ENCODE data around the gene ANXA9. TPM values are rescaled to one million over a fixed set of nuclear protein-coding genes. Genes with fewer than 3 reads are reported as not detected.

Gene ANXA9
- total RNA-seq, 1 donor from 2014 or later = not detected

GRCh38 chr1:151037032-151037431, 54.9 kb downstream of the ANXA9 start:
- Histone ChIP-seq H3K27ac (ENCODE audit: low read depth, low read length) (no peak overlapping the region), H3K4me1 (ENCODE audit: control insufficient read depth in 3 of 3, insufficient read depth in 3 of 3, low read length in 3 of 3) (no peaks in the 10 kb centered on the region), H3K4me3 (ENCODE audit: low read length in 3 of 3) (no peak overlapping the region), H3K36me3 (ENCODE audit: control insufficient read depth in 3 of 3, insufficient read depth in 3 of 3, low read length in 3 of 3) (peaks cover 10 to 20% (median 19%) of the 10 kb centered on the region in 3 donors), H3K27me3 (ENCODE audit: control insufficient read depth in 3 of 3, insufficient read depth in 3 of 3, low read length in 3 of 3) (no peaks in the 10 kb centered on the region), H3K9me3 (ENCODE audit: control insufficient read depth in 3 of 3, low read length in 3 of 3) (no peaks in the 10 kb centered on the region), H3K9ac (ENCODE audit: low read depth in 1 of 3, low read length in 3 of 3) (no peak overlapping the region)

DNA sequence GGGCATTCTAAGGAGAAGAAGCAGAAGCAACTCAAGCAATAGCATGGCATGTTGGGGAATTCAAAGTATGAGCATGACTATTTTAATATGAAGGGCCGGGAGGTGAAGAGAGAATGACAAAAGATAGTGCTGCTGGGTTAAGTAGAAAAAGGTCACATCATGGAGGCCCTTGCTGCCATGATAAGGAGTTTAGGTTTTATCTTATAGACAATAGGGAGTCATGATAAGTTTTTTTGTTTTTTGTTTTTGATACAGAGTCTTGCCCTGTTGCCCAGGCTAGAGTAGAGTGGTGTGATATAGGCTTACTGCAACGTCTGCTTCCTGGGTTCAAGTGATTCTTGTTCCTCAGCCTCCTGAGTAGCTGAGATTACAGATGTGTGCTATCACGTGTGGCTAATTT, 57.4 kb downstream of the ANXA9 start:
- H3K36me3 ChIP-seq (ENCODE audit: control insufficient read depth in 3 of 3, insufficient read depth in 3 of 3, low read length in 3 of 3) = peaks cover 2 to 11% (median 9%) of the 10 kb centered on the region in 3 donors
- no peak overlapping the region for H3K9ac ChIP-seq (ENCODE audit: low read depth in 1 of 3, low read length in 3 of 3)
- H3K27me3 ChIP-seq (ENCODE audit: control insufficient read depth in 3 of 3, insufficient read depth in 3 of 3, low read length in 3 of 3) = no peaks in the 10 kb centered on the region
- no peak overlapping the region for H3K4me3 ChIP-seq (ENCODE audit: low read length in 3 of 3)
- H3K27ac ChIP-seq (ENCODE audit: low read depth, low read length) = no peak overlapping the region
- H3K4me1 ChIP-seq (ENCODE audit: control insufficient read depth in 3 of 3, insufficient read depth in 3 of 3, low read length in 3 of 3) = no peaks in the 10 kb centered on the region
- H3K9me3 ChIP-seq (ENCODE audit: control insufficient read depth in 3 of 3, low read length in 3 of 3) = no peaks in the 10 kb centered on the region

DNA sequence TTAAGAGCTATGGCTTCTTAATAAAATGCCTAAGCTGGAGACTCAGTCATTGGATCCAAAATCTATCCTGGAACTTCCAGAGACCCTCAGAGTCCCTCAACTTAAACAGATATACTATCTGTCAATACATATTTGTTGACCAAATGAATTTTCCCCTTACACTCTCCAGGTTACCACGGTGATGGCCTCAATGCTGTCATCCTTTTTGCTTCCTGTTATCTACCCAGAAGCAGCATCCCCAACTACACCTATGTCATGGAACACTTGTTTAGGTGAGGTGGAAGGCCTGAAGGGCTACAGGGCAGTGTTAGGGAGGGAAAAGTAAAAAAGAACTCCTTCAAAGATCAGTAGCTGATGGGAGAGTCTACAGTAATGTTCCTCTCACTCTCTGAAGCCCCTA, 61.1 kb downstream of the ANXA9 start:
- Histone ChIP-seq H3K9ac (ENCODE audit: low read depth in 1 of 3, low read length in 3 of 3) (no peak overlapping the region), H3K27me3 (ENCODE audit: control insufficient read depth in 3 of 3, insufficient read depth in 3 of 3, low read length in 3 of 3) (no peaks in the 10 kb centered on the region), H3K27ac (ENCODE audit: low read depth, low read length) (no peak overlapping the region), H3K9me3 (ENCODE audit: control insufficient read depth in 3 of 3, low read length in 3 of 3) (no peaks in the 10 kb centered on the region), H3K4me1 (ENCODE audit: control insufficient read depth in 3 of 3, insufficient read depth in 3 of 3, low read length in 3 of 3) (peaks cover 4 to 10% (median 7%) of the 10 kb centered on the region in 3 donors), H3K36me3 (ENCODE audit: control insufficient read depth in 3 of 3, insufficient read depth in 3 of 3, low read length in 3 of 3) (peaks cover 0 to 3% (median 0%) of the 10 kb centered on the region in 3 donors), H3K4me3 (ENCODE audit: low read length in 3 of 3) (no peak overlapping the region)

Small RNA genes lying within 50 kb of the gene (small RNA-seq; reads per million reads assigned to genes)
- not detected for gene RNU6-884P

Other genes starting within 250 kb of the ANXA9 start
- 29.2 TPM for gene CTSS, start 216.5 kb upstream of the ANXA9 start, total RNA-seq
- 55.3 TPM for gene CTSK, start 174.0 kb upstream of the ANXA9 start, total RNA-seq
- 31.8 TPM for gene ARNT, start 105.7 kb upstream of the ANXA9 start, total RNA-seq
- gene CTXND2, start 95.2 kb upstream of the ANXA9 start, total RNA-seq = not detected
- 47.5 TPM for gene SETDB1, start 55.9 kb upstream of the ANXA9 start, total RNA-seq
- gene CERS2, start 7.5 kb upstream of the ANXA9 start, total RNA-seq = 44.4 TPM
- gene MINDY1, start 24.6 kb downstream of the ANXA9 start, total RNA-seq = 16.2 TPM
- gene PRUNE1, start 26.2 kb downstream of the ANXA9 start, total RNA-seq = 9.9 TPM
- 0.52 TPM for gene BNIPL, start 54.3 kb downstream of the ANXA9 start, total RNA-seq
- 1.6 TPM for gene C1orf56, start 65.5 kb downstream of the ANXA9 start, total RNA-seq
- 27.1 TPM for gene CDC42SE1, start 77.3 kb downstream of the ANXA9 start, total RNA-seq
- gene MLLT11, start 78.1 kb downstream of the ANXA9 start, total RNA-seq = 2.1 TPM
- gene GABPB2, start 88.5 kb downstream of the ANXA9 start, total RNA-seq = 7.8 TPM
- gene SEMA6C, start 164.3 kb downstream of the ANXA9 start, total RNA-seq = 15.7 TPM
- gene TNFAIP8L2, start 174.4 kb downstream of the ANXA9 start, total RNA-seq = 4.2 TPM
- 9.9 TPM for gene LYSMD1, start 183.6 kb downstream of the ANXA9 start, total RNA-seq
- gene SCNM1, start 183.9 kb downstream of the ANXA9 start, total RNA-seq = 24.5 TPM
- 50.6 TPM for gene TMOD4, start 193.7 kb downstream of the ANXA9 start, total RNA-seq
- 35.0 TPM for gene VPS72, start 207.9 kb downstream of the ANXA9 start, total RNA-seq
- gene PIP5K1A, start 216.3 kb downstream of the ANXA9 start, total RNA-seq = 51.7 TPM

Measured in skeletal muscle tissue (tissue), 5 donors.